Measurements from ENCODE around the gene SUGCT.

The SUGCT gene

DNA sequence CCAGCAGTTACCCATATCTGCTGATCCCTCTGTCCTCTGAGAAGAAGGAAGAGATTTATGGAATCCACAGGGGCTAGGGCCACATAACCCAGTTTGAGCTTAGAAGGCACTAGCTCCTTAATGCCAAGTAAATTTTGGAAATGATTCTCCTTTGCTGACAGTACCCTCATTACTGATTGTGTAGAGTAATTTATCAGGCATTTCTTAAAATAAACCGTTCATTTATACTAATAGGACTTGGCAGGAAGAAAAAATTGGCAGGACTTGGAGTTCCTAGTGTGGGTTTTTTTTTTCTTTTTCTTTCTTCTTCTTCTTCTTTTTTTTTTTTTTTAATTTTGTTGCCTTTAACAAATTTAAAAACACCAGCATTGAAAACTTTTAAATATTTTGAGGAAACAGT is 645.7 kb downstream of the SUGCT start:
- in situ Hi-C loops (cut with HindIII; ENCODE audit: low pct_unique_long_range_greater_than_20kb, low sequenced_read_pairs): no loop called here
- no peak for TF ChIP-seq JUND (IDR thresholded peaks at IDR 0.05; ENCODE audit: low read depth)
- DNase-seq (ENCODE audit: low read depth in 1 of 2, low spot score in 1 of 2): no peak

DNA sequence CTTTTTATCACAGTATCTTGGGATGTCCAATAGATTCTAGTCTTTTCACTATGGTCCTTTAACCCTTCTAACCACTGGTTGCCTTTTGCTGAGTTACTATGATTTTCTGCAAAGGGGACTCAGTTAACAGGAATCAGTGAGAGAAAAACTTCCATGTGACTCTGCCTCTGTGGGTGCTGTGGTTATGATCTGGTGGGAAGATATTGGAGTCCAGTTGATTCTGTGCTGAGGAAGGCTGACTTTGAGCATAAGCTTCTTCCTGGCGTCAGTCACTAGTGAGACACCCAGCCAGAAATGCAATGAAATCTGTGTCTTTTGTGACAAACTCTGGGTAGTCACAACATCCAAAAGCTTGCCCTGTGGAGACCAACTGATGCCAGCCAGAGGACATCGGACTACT is 648.0 kb downstream of the SUGCT start:
- no peak for DNase-seq (ENCODE audit: low read depth in 1 of 2, low spot score in 1 of 2)
- in situ Hi-C loops (cut with HindIII; ENCODE audit: low pct_unique_long_range_greater_than_20kb, low sequenced_read_pairs): no loop called here
- no peak for TF ChIP-seq JUND (IDR thresholded peaks at IDR 0.05; ENCODE audit: low read depth)

DNA sequence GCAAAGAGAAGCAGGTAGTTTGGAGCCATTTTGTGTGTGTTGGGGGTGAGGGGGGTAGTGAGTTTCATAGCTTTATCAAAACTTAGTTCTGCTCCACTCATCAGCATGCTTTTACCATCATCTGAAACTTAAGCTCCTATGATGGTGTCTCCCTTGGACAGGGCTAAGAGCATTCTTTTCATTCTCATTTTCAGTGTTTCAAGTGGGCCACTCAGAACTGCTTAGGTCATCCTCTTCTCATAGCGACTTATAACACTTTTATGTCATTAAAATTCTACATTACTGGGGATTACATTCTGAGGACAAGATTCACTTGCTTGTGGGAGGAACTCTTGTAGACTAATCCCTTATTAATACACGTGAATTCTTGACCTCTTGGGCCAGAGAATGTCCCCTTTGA is 649.4 kb downstream of the SUGCT start:
- no peak for DNase-seq (ENCODE audit: low read depth in 1 of 2, low spot score in 1 of 2)
- TF ChIP-seq JUND (IDR thresholded peaks at IDR 0.05; ENCODE audit: low read depth): no peak
- in situ Hi-C loops (cut with HindIII; ENCODE audit: low pct_unique_long_range_greater_than_20kb, low sequenced_read_pairs): no loop called here

DNA sequence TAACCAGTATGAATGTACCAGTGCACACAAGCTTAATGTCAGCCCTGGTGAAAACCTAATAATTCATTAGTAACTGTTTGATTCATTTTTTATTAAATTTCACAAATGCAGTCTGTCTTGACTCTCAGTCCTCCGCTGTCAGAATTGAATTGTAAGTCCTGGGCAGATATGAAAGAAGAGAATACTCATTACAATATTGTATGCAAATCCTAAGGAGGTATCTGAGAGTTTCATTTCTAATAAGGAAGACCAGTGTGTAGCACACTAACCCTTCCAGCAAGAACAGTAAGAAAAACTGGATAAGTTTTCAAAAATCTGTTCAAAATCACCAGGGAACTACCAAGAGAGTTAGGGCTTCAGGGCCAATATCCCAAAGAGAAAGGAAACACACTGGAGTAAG is 652.1 kb downstream of the SUGCT start:
- in situ Hi-C loops (cut with HindIII; ENCODE audit: low pct_unique_long_range_greater_than_20kb, low sequenced_read_pairs): no loop called here
- TF ChIP-seq JUND (IDR thresholded peaks at IDR 0.05; ENCODE audit: low read depth): no peak
- no peak for DNase-seq (ENCODE audit: low read depth in 1 of 2, low spot score in 1 of 2)

DNA sequence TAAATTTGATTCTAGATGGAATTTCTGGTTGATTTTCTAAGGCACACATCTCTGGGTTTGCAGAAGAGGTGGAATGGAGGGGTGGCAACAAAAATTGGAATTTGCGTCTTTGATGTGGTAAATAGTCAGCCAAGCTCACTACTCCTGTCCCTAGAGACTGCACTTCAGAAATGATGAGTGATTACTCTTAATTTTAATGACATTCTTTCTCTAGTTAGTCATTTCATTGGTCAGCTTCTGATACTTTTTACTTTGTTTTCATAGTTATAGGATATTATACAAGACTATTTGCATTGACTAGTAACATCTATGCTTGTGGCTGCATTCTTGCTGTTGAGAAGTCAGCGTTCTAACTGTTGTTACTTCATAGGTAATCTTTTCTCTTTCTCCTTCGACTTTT is 658.3 kb downstream of the SUGCT start:
- DNase-seq (ENCODE audit: low read depth in 1 of 2, low spot score in 1 of 2): no peak
- in situ Hi-C loops (cut with HindIII; ENCODE audit: low pct_unique_long_range_greater_than_20kb, low sequenced_read_pairs): no loop called here

DNA sequence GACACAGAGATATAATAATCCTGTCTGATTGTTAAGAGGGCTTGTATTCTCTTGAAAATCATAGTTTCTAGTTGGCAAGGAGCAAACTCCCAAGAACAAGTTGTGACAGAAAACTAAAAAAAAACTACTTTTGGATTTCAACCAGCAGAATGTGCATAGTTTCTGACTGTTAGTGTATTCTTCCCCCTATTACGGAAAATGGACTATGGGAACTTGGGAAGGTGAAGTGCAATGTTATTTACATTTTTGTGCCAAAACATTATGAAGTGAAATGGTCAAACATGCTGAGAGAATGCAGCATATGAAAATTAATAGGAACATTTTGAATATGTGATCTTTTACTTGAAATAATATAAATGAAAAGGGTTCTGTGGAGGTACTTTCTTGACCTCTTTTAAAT is 660.8 kb downstream of the SUGCT start:
- no peak for DNase-seq (ENCODE audit: low read depth in 1 of 2, low spot score in 1 of 2)
- in situ Hi-C loops (cut with HindIII; ENCODE audit: low pct_unique_long_range_greater_than_20kb, low sequenced_read_pairs): no loop called here
- TF ChIP-seq JUND (IDR thresholded peaks at IDR 0.05; ENCODE audit: low read depth): no peak

More for the DNA sequence above, 658.3 kb downstream of the SUGCT start:
- no peak for TF ChIP-seq JUND (IDR thresholded peaks at IDR 0.05; ENCODE audit: low read depth)

DNA sequence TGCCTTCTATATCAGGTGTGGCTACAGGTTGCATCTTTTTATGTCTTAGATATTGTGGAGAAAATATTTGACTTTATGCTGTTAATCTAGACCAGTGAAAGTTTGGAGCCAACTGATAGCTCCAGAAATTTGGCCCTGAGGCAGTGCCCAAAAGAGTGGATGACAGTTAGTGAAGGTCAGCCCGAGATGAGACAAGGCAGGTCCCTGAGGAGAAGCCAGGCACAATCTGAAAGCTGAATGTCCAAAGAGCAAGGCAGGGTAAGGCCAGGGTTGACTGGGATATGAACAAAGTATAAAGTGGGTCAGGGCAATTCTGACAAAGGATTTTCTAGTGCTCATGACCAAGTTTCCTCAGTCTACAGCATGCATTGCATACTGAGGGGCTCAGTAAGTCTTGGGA is 661.9 kb downstream of the SUGCT start:
- no peak for TF ChIP-seq JUND (IDR thresholded peaks at IDR 0.05; ENCODE audit: low read depth)
- no peak for DNase-seq (ENCODE audit: low read depth in 1 of 2, low spot score in 1 of 2)
- in situ Hi-C loops (cut with HindIII; ENCODE audit: low pct_unique_long_range_greater_than_20kb, low sequenced_read_pairs): no loop called here

DNA sequence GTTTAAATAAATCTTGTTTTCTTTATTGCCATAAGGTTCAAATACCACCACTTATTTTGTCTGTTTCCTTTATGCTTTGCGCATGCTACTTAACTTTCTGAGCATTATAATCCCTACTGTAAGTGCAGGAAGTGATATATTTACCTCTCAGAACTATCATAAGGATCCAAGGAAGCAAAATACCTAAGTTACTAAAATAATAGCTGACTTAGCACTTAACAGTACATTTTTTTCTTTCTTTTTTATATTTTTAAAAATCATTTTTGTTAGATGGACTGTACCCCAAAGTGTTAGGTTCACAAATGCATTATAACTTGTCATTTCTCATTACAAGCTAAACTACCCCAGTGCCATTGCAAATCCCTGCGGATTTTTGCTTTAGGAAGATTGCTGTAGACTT is 663.8 kb downstream of the SUGCT start:
- DNase-seq (ENCODE audit: low read depth in 1 of 2, low spot score in 1 of 2): no peak
- in situ Hi-C loops (cut with HindIII; ENCODE audit: low pct_unique_long_range_greater_than_20kb, low sequenced_read_pairs): no loop called here
- no peak for TF ChIP-seq JUND (IDR thresholded peaks at IDR 0.05; ENCODE audit: low read depth)

DNA sequence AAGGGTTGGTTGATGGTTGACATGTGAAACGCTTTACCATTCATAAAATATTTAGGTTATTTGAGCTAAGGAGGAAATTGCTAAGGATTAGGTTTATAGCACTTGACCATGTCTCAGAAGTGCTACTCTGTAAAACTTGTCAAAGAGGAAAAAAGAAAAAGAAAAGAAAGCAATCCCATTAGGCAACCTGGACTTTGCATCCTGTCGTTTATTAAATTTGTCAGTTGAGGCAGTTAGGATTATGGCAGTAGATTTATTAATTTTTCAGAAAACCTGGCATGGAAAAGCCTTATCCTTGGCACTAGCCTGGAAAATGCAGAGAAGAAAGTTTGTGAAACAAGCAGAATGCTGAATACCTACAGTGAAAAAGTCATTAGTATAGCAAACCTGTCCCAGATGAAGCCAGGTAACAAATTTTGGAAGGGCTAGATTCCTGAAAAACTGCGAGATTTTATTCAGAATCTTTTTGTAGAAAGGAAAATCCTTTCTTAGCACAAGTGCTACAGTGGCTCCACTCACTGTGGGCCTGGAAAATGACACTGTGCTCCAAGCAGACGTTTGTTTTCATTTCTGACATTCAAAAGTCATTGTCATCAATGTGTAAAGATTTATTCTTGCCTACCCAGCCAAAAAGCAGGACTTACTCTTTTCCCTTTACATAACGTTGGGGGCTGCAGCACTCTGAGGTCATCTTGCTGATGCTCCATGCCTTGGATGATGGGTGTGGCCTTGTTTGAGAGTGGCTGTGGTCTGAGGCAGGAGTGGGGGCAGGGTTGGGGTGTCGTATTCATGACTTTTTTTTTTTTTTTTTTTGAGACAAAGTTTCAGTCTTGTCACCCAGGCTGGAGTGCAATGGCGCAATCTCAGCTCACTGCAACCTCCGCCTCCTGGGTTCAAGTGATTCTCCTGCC is 664.9 kb downstream of the SUGCT start:
- DNase-seq (ENCODE audit: low read depth in 1 of 2, low spot score in 1 of 2): no peak

DNA sequence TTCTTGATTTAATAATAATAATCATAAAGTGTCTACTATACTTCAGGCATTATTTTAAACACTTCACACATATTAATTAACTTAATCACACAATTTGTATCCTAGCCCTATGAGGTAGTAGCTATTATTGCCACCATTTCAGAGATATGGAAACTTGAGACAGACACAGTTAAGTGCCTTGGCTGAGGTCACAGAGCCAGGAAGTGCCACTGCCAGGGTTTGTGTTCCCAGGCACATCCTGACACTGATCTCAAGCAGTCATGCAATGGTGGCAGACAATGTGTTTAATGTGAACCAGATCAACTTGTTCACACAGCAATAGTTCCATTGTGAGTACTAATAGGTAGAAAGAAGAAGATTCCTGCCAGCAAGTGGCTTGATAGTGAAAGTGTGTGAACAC is 666.0 kb downstream of the SUGCT start:
- in situ Hi-C loops (cut with HindIII; ENCODE audit: low pct_unique_long_range_greater_than_20kb, low sequenced_read_pairs): no loop called here
- no peak for DNase-seq (ENCODE audit: low read depth in 1 of 2, low spot score in 1 of 2)
- no peak for TF ChIP-seq JUND (IDR thresholded peaks at IDR 0.05; ENCODE audit: low read depth)

More for the DNA sequence above, 664.9 kb downstream of the SUGCT start:
- in situ Hi-C loops (cut with HindIII; ENCODE audit: low pct_unique_long_range_greater_than_20kb, low sequenced_read_pairs): no loop called here
- TF ChIP-seq JUND (IDR thresholded peaks at IDR 0.05; ENCODE audit: low read depth): no peak

DNA sequence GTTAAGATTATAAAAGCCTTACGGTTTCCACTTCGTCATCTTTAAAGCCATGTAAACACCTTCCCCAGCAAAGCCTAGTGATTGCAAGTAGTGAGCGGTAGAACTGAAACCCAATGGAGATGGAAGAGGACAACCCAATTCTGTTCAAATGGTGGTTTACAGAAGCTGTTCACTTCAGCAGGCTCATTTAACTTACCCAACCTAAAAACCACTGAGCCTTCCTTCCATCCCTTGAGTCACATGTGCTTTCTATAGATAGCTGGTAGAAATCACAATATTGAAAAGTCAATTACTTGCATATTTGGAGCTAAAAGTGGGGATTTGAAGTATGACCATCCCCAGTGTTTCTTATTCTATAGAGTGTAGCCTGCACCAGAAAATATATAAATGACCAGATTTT is 667.7 kb downstream of the SUGCT start:
- no peak for TF ChIP-seq JUND (IDR thresholded peaks at IDR 0.05; ENCODE audit: low read depth)
- in situ Hi-C loops (cut with HindIII; ENCODE audit: low pct_unique_long_range_greater_than_20kb, low sequenced_read_pairs): no loop called here
- no peak for DNase-seq (ENCODE audit: low read depth in 1 of 2, low spot score in 1 of 2)

DNA sequence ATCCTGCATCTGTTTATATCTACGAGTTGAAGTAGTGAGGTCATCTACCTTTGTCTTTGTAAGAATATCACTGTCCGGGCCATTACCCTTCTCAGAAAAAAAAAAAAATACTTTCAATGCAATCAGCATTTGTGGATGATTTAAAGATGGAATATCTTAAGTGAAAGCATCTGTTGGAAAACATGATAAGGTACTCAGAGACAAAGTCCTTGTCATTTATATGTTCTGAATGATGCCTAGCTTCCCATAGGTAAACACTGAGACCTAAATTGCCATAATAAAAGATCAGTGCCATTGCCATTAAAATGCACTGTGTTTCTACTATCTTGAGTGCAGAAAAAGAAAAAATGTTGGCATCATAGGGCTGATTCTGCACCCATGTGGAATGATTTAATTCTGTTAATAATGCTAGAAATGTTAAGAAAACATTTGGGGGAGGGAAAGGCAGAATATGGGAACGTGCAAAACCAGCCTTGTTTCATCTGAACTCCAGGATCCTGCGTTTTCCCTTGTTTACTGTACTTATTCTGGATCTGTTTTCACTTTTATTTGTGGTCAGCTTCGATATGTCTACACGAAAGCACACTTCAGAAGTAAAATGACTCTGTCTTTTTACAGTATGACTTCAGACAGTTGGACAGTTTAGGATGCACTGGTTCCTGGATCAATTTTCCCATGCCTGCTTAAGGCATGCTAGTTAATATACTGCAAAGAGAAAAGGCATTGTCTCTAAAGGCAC is 669.8 kb downstream of the SUGCT start:
- in situ Hi-C loops (cut with HindIII; ENCODE audit: low pct_unique_long_range_greater_than_20kb, low sequenced_read_pairs): no loop called here
- DNase-seq (ENCODE audit: low read depth in 1 of 2, low spot score in 1 of 2): no peak
- no peak for TF ChIP-seq JUND (IDR thresholded peaks at IDR 0.05; ENCODE audit: low read depth)

DNA sequence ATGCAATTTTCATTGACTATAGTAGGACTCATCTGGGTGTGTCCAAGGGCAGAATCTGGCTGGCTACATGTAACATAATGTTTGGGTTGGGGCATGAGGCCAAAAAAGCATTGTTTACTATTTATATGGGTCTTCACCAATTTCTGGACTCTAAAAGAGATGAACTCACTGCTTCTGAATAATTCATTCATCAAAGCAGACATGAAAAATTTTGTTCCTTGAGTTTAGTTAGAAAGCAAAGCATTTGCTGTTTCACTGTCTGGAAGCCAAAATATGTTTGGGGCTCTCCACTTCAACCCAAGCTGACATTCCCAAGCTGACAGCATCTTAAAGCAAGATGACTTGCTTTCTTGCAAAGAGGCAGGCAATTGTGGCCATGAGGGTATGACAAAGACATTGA is 670.6 kb downstream of the SUGCT start:
- in situ Hi-C loops (cut with HindIII; ENCODE audit: low pct_unique_long_range_greater_than_20kb, low sequenced_read_pairs): no loop called here
- TF ChIP-seq JUND (IDR thresholded peaks at IDR 0.05; ENCODE audit: low read depth): no peak
- no peak for DNase-seq (ENCODE audit: low read depth in 1 of 2, low spot score in 1 of 2)
